Upper lobe of left lung (tissue), 4 donors: Measurements from ENCODE around the gene HEPN1.
A peak's percentile ranks its signal among the peaks of the same experiment; 100 is the strongest.

Experiments used
- CTCF ChIP-seq, 6 experiments: fragments of 450-650 bp in 4 of 6; fragments of 200-600 bp in 2 of 6; sonication (generic) in 2 of 6; IDR thresholded peaks; one replicate each; pipeline ENCODE4 v1.5.1; 2016 to 2019; ENCODE audit warnings: antibody characterized with exemption in 6 of 6
- POLR2A ChIP-seq, 4 donors: fragments of 450-650 bp; IDR thresholded peaks; one replicate each; pipeline ENCODE4 v1.5.1; 2016 to 2017; ENCODE audit warnings: antibody characterized with exemption in 4 of 4, mild to moderate bottlenecking in 2 of 4
- POLR2AphosphoS5 ChIP-seq, 2 donors: sonication (generic); formaldehyde crosslinking; IDR thresholded peaks; one replicate each; pipeline ENCODE4 v1.5.1; 2017; ENCODE audit warnings: antibody characterized with exemption in 2 of 2

GRCh38 chr11:124892750-124893454 lies 26.1 kb upstream of the HEPN1 start:
- TF ChIP-seq CTCF (IDR thresholded peaks at IDR 0.05): peak in 1 of 6 experiments; percentile 17
- peak; percentile 35 to 41 for TF ChIP-seq POLR2AphosphoS5 (IDR thresholded peaks at IDR 0.05)
- TF ChIP-seq POLR2A (IDR thresholded peaks at IDR 0.05): no peak
